ENCODE results near the gene WDR90. TPM values are rescaled to one million over a fixed set of nuclear protein-coding genes. Genes with fewer than 3 reads are reported as not detected.

The WDR90 gene
- total RNA-seq, 1 donor from 2014 or later: 17.1 TPM

- peak; percentile 85 for DNase-seq
Observed at GRCh38 chr16:660459-661183, 11.5 kb downstream of the WDR90 start.

- DNase-seq: no peak
Observed at GRCh38 chr16:661184-661821, 12.1 kb downstream of the WDR90 start.

GRCh38 chr16:662095-662494, 12.9 kb downstream of the WDR90 start:
- no peak for DNase-seq

GRCh38 chr16:662597-662996, 13.4 kb downstream of the WDR90 start:
- DNase-seq: no peak

GRCh38 chr16:666572-666971, 17.4 kb downstream of the WDR90 start:
- no peak for DNase-seq

DNA sequence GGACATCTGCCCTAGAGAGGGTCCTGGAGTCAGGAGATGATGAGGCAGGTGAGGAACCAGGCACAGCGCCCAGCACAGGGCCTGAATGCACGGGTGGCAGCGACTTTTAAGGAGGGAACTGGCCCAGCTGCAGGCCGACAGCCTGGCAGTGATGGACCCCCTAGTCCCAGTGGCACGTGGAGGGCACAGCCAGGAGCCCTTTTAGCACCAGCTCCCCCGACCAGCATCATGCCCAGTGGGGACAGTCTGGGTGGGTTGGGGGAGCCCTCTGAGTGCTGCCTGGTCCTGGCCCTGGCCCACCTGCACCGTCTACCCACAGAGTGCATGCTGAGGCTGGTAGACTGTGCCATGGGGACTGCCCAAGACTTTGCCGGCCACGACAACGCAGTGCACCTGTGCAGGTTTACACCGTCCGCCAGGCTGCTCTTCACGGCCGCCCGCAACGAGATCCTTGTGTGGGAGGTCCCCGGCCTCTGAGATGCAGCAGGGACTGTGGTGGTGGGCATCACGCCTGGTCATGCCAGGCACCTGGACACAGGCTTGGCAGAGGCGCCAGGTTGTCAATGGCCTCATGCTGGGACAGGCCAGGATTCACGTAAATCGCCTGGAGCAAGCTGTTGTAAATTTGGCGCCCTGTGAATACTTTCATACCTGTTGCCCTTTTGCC, 18.1 kb downstream of the WDR90 start:
- no peak for DNase-seq

DNA sequence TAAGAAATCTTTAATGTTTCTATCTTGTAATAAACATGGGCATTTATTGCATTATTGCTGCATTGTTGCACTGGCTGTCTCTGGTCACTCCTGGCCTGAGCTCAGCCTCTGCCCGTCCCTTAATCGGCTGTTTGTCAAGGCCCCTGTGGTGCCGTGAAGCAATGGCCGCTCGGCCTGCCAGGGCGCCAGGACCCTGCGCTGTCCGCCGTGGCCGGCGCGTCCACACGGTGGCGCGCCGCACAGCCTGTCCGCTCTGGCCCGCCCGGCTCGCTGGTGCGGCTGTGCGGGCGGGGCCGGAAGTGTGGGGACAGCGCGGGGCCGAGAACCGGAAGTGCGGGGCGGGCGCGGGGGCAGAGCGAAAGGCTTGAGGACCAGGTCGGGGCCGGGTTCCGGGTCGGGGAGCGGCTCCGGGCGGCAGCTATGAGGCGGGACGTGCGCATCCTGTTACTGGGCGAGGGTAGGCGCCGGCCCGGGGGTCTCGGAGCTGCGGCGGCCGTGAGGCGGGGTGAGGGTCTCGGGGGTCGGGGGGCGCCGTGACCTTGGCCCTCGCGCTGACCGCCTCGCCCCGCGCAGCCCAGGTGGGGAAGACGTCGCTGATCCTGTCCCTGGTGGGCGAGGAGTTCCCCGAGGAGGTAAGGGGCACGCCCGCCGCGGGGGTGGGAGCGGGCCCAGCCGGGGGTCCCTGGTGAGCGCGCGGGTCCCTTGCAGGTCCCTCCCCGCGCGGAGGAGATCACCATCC, 18.8 kb downstream of the WDR90 start, which contains the start of gene RHOT2:
RHOT2 (plus strand) TSS at position 353 of the 739 bp plus-strand sequence; CDS start at position 421, 68 bp downstream.
- DNase-seq: peak; percentile 97

DNA sequence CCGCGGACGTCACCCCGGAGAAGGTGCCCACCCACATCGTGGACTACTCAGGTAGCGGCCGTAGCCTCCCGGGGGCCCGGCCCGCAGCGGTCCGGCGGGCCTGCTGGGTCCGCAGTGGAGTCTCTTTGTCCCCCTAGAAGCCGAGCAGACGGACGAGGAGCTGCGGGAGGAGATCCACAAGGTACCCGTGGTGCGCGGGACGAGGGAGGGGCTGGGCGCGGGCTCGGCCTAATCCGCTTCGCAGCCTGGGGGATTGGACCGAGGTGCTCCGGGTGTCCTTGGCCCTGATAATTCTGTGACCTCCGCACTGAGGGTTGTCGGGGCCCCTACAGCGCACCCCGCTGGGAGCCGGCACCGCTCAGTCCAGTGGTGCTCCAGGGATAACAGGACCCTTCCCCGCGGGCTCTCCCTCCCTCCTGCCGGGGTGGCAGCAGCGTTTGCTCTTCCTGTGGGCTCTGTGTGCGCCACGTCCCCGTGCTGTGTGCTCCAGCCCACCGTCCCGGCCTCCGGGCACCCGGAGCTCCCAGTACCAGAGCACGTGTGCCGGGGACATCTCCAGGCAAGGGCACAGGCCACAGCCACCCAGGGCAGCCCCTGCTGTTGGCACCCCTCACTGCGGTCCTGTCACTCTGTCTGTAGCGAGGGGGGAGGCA, 19.5 kb downstream of the WDR90 start:
- no peak for DNase-seq

DNA sequence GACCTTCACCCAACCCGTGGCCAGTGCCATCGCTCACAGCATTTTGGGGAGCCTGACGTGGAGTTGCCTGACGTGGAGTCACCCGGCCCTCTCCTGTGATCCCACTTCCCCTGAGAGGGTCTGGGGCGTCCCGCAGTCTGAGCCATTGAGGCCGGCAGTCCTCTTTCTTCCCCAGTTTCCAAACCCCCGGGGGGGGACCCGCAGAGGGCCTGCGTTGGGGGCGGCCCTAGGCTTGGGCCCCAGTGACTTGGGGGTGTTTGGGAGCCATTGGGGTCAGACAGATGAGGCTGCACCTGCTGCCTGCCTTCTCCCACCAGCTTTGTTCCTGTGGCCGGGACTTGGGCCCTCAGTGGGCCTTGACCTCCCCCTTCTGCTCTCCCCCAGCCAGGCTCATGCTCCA, 20.5 kb downstream of the WDR90 start:
- no peak for DNase-seq

DNA sequence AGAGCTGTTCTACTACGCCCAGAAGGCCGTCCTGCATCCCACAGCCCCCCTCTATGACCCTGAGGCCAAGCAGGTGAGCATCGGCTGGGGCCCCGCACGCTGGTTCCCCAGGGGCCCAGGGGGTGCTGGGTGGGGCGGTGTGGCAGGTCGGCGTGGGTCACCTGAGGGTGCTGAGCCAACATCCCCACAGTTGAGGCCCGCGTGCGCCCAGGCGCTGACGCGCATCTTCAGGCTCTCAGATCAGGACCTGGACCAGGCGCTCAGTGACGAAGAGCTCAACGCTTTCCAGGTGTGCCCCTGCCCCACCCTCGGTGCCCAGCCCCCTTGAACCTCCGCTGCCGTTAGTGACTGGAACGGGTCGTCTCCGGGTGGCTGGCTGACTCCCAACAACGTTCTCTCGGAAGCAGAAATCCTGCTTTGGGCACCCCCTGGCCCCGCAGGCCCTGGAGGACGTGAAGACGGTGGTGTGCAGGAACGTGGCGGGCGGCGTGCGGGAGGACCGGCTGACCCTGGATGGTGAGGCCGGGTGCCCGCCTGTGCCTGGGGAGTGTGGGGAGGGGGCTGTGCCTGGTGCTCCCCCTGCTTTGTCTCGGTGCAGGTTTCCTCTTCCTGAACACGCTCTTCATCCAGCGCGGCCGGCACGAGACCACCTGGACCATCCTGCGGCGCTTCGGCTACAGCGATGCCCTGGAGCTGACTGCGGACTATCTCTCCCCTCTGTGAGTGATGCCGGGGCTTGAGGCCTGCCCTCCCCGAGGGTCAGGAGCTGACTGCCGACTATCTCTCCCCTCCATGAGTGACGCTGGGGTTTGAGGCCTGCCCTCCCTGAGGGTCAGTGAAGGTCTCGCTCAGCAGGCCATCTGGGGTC, 21.6 kb downstream of the WDR90 start:
- no peak for DNase-seq

- DNase-seq: no peak
Observed at GRCh38 chr16:671353-672131, 22.4 kb downstream of the WDR90 start.

- no peak for DNase-seq
Observed at GRCh38 chr16:672371-672770, 23.2 kb downstream of the WDR90 start.

GRCh38 chr16:672851-673250, 23.7 kb downstream of the WDR90 start:
- DNase-seq: no peak

DNA sequence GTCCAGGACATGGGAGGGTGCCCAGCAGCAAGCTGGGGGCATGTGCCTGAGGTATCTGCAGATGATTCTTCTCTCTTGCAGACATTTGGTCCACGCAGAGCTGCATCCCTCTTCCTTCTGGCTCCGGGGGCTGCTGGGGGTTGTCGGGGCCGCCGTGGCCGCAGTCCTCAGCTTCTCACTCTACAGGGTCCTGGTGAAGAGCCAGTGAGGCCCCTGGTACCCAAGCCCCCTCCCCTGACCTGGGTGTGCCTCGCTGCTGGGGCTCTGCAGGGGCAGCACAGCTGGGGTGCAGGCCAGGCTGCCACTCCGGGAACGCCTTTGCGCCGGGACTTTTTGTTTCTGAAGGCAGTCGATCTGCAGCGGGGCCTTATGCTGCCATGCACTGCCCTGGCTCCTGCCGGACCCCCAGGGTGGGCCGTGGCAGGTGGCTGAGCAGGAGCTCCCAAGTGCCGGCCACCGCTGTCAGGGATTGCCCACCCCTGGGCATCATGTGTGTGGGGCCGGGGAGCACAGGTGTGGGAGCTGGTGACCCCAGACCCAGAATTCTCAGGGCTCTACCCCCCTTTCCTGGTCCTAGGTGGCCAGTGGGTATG, 24.3 kb downstream of the WDR90 start:
- no peak for DNase-seq

GRCh38 chr16:674214-674881, 25.2 kb downstream of the WDR90 start:
- DNase-seq: no peak

GRCh38 chr16:674968-675883, 26.1 kb downstream of the WDR90 start, which contains the start of gene RHBDL1:
RHBDL1 (plus strand) TSS chr16:675671; CDS start chr16:675791, 120 bp downstream.
- no peak for DNase-seq

- DNase-seq: no peak
Observed at GRCh38 chr16:675884-676564, 26.9 kb downstream of the WDR90 start.

GRCh38 chr16:676565-676902, 27.4 kb downstream of the WDR90 start:
- no peak for DNase-seq
